ENCODE results near the gene SYT13.

DNA sequence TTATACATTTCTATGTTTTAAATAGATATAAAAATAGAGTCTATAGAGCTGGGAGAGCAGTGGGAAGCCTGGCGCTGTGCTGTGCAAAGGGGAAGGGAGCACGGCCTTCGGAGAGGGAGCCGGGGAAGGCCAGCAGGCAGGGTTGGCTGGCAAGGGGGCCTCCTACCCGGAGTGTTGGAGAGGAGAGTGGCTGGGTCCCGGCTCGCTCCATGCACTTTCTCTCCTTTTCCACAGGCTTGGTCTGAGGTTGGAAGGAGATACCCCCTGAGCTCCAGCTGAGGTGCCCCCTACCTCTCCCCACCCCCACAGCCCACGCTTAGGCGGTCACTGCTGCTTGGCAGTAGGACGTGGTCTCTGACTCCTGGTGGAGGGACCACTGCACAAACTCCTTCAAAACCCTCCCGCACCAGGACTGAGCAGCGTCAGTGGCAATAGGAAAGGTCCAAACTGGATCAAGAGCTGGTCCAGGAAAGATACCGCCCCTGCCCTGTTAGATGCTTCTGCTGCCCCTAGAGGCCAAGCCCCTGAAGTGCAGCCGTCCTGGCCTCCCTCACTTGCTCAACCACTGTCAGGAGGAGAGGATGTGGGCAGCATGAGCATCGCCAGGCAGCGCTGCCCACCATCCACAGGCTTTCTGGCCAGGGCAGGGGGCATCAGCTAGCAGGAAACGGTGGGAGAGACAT lies 52.9 kb downstream of the SYT13 start:
- TF ChIP-seq, protein P1, sequence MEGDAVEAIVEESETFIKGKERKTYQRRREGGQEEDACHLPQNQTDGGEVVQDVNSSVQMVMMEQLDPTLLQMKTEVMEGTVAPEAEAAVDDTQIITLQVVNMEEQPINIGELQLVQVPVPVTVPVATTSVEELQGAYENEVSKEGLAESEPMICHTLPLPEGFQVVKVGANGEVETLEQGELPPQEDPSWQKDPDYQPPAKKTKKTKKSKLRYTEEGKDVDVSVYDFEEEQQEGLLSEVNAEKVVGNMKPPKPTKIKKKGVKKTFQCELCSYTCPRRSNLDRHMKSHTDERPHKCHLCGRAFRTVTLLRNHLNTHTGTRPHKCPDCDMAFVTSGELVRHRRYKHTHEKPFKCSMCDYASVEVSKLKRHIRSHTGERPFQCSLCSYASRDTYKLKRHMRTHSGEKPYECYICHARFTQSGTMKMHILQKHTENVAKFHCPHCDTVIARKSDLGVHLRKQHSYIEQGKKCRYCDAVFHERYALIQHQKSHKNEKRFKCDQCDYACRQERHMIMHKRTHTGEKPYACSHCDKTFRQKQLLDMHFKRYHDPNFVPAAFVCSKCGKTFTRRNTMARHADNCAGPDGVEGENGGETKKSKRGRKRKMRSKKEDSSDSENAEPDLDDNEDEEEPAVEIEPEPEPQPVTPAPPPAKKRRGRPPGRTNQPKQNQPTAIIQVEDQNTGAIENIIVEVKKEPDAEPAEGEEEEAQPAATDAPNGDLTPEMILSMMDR (IDR thresholded peaks at IDR 0.05), result no peak
- no peak for TF ChIP-seq POLR2A (IDR thresholded peaks at IDR 0.05)
